PC-9 (cell line): ENCODE data around the gene LRRC4C.

ENCODE experiments used
- CTCF ChIP-seq: fragments of 200-600 bp; sonication (generic); conservative IDR thresholded peaks from 2 replicates; pipeline ENCODE4 v1.6.1; 2017; ENCODE audit warnings: mixed run types, antibody characterized with exemption, mild to moderate bottlenecking, moderate library complexity
- EZH2 ChIP-seq: fragments of 200-600 bp; sonication (generic); IDR thresholded peaks from 2 replicates; pipeline ENCODE4 v1.8.0; 2017; ENCODE audit warnings: antibody characterized with exemption, low read depth

- TF ChIP-seq CTCF (no peak), EZH2 (no peak)
Measured at GRCh38 chr11:41099654-41100053, 359.8 kb downstream of the LRRC4C start.
